ENCODE data around the gene SIGLEC15.

Gene SIGLEC15

GRCh38 chr18:45879681-45880655, 54.5 kb downstream of the SIGLEC15 start:
- no peak overlapping the region for H3K27ac ChIP-seq (ENCODE audit: low read depth, low read length)
- H3K79me2 ChIP-seq (ENCODE audit: control insufficient read depth, insufficient read depth, low read length, unreplicated experiment): no peaks in the 10 kb centered on the region
- no peaks in the 10 kb centered on the region for H3K27me3 ChIP-seq (ENCODE audit: insufficient read depth, low read length)
- no peak overlapping the region for H2AFZ ChIP-seq (ENCODE audit: low read length, unreplicated experiment)
- H3K4me3 ChIP-seq (ENCODE audit: low read depth, low read length): no peak overlapping the region
- H3K4me1 ChIP-seq (ENCODE audit: control insufficient read depth, insufficient read depth, low read length, unreplicated experiment): no peaks in the 10 kb centered on the region
- peaks cover 34% of the 10 kb centered on the region for H3K36me3 ChIP-seq (ENCODE audit: insufficient read depth, low read length)

GRCh38 chr18:45880876-45881558, 55.5 kb downstream of the SIGLEC15 start:
- H3K4me1 ChIP-seq (ENCODE audit: control insufficient read depth, insufficient read depth, low read length, unreplicated experiment): no peaks in the 10 kb centered on the region
- H3K27me3 ChIP-seq (ENCODE audit: insufficient read depth, low read length): no peaks in the 10 kb centered on the region
- no peak overlapping the region for H3K27ac ChIP-seq (ENCODE audit: low read depth, low read length)
- no peak overlapping the region for H3K4me3 ChIP-seq (ENCODE audit: low read depth, low read length)
- peaks cover 25% of the 10 kb centered on the region for H3K36me3 ChIP-seq (ENCODE audit: insufficient read depth, low read length)
- no peak overlapping the region for H2AFZ ChIP-seq (ENCODE audit: low read length, unreplicated experiment)
- no peaks in the 10 kb centered on the region for H3K79me2 ChIP-seq (ENCODE audit: control insufficient read depth, insufficient read depth, low read length, unreplicated experiment)

- no peak overlapping the region for H2AFZ ChIP-seq (ENCODE audit: low read length, unreplicated experiment)
- no peaks in the 10 kb centered on the region for H3K79me2 ChIP-seq (ENCODE audit: control insufficient read depth, insufficient read depth, low read length, unreplicated experiment)
- H3K27me3 ChIP-seq (ENCODE audit: insufficient read depth, low read length): no peaks in the 10 kb centered on the region
- no peak overlapping the region for H3K4me3 ChIP-seq (ENCODE audit: low read depth, low read length)
- H3K27ac ChIP-seq (ENCODE audit: low read depth, low read length): no peak overlapping the region
- no peaks in the 10 kb centered on the region for H3K4me1 ChIP-seq (ENCODE audit: control insufficient read depth, insufficient read depth, low read length, unreplicated experiment)
- H3K36me3 ChIP-seq (ENCODE audit: insufficient read depth, low read length): peaks cover 8% of the 10 kb centered on the region
Observed at GRCh38 chr18:45887585-45887984, 62.1 kb downstream of the SIGLEC15 start.

GRCh38 chr18:45889419-45890064, 64.1 kb downstream of the SIGLEC15 start:
- Histone ChIP-seq H3K27me3 (ENCODE audit: insufficient read depth, low read length) (no peaks in the 10 kb centered on the region), H3K4me3 (ENCODE audit: low read depth, low read length) (no peak overlapping the region), H3K36me3 (ENCODE audit: insufficient read depth, low read length) (peaks cover 8% of the 10 kb centered on the region), H3K27ac (ENCODE audit: low read depth, low read length) (no peak overlapping the region), H3K4me1 (ENCODE audit: control insufficient read depth, insufficient read depth, low read length, unreplicated experiment) (no peaks in the 10 kb centered on the region), H2AFZ (ENCODE audit: low read length, unreplicated experiment) (no peak overlapping the region), H3K79me2 (ENCODE audit: control insufficient read depth, insufficient read depth, low read length, unreplicated experiment) (no peaks in the 10 kb centered on the region)

- no peak overlapping the region for H3K4me3 ChIP-seq (ENCODE audit: low read depth, low read length)
- H2AFZ ChIP-seq (ENCODE audit: low read length, unreplicated experiment): no peak overlapping the region
- no peak overlapping the region for H3K27ac ChIP-seq (ENCODE audit: low read depth, low read length)
- peaks cover 2% of the 10 kb centered on the region for H3K79me2 ChIP-seq (ENCODE audit: control insufficient read depth, insufficient read depth, low read length, unreplicated experiment)
- no peaks in the 10 kb centered on the region for H3K4me1 ChIP-seq (ENCODE audit: control insufficient read depth, insufficient read depth, low read length, unreplicated experiment)
- peaks cover 19% of the 10 kb centered on the region for H3K36me3 ChIP-seq (ENCODE audit: insufficient read depth, low read length)
- no peaks in the 10 kb centered on the region for H3K27me3 ChIP-seq (ENCODE audit: insufficient read depth, low read length)
Observed at GRCh38 chr18:45890606-45891005, 65.1 kb downstream of the SIGLEC15 start.

- H3K27me3 ChIP-seq (ENCODE audit: insufficient read depth, low read length): no peaks in the 10 kb centered on the region
- H2AFZ ChIP-seq (ENCODE audit: low read length, unreplicated experiment): no peak overlapping the region
- H3K27ac ChIP-seq (ENCODE audit: low read depth, low read length): no peak overlapping the region
- peaks cover 20% of the 10 kb centered on the region for H3K36me3 ChIP-seq (ENCODE audit: insufficient read depth, low read length)
- H3K79me2 ChIP-seq (ENCODE audit: control insufficient read depth, insufficient read depth, low read length, unreplicated experiment): peaks cover 2% of the 10 kb centered on the region
- no peak overlapping the region for H3K4me3 ChIP-seq (ENCODE audit: low read depth, low read length)
- no peaks in the 10 kb centered on the region for H3K4me1 ChIP-seq (ENCODE audit: control insufficient read depth, insufficient read depth, low read length, unreplicated experiment)
Observed at GRCh38 chr18:45891806-45892205, 66.3 kb downstream of the SIGLEC15 start.

Data from ACC112 (cell line).